Measurements from ENCODE around the gene ANKRD66. TPM values are rescaled to one million over a fixed set of nuclear protein-coding genes. Genes with fewer than 3 reads are reported as not detected.

Gene ANKRD66
- total and polyA plus RNA-seq, 2 donors: 0.05 to 0.09 TPM

DNA sequence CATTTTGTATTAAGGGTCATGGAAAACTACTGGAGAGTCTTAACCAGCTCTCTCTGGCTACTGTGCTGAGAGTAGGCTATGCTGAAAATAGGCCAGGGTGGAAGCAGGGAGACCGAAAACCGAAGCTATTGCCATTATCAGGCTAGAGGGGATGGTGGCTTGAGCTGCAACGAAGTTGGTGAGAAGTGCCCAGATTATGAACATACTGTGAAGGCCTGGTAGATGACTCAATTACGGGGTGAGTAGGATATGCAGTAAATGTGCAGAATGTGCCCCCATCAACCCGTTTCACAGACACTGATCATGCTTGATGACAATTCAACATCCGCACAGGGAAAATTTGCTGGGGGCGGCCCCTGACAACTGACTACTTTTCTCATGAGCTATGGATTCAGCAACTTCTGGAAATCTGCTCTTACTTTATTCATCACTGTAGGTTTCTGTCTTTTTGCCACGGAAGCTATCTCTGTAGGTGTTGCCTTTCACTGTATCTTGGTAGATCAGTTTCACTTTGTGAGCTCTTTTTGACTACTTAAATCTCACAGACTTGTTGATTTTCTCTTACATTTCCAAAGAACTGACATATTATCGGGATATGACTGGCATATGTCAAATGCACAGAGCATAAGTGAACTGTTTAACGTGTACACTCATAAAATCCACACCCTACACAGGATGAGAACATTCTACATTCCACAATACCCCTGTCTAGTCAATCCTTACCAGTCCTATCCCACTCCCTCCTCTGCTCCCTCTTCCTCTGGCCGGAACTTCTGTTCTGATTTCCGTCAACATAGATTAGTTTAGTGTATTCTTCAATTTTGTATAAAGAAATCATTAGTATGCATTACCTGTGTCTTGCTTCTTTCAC lies 31.0 kb downstream of the ANKRD66 start:
- H3K27me3 ChIP-seq (ENCODE audit: control insufficient read depth in 2 of 2, insufficient read depth in 1 of 2, low read length in 1 of 2): no peaks in the 10 kb centered on the region
- H3K36me3 ChIP-seq (ENCODE audit: control insufficient read depth in 2 of 2, insufficient read depth in 2 of 2, low read length in 1 of 2): no peaks in the 10 kb centered on the region
- H3K4me1 ChIP-seq (ENCODE audit: control insufficient read depth in 2 of 2, insufficient read depth in 2 of 2, low read length in 2 of 2): no peaks in the 10 kb centered on the region
- no peak overlapping the region for H3K27ac ChIP-seq (ENCODE audit: low read depth in 1 of 2, low read length in 1 of 2)
- WGBS: 88% methylated on average over 12 of the region's 12 CpGs
- DNase-seq (ENCODE audit: low read depth in 6 of 9, low spot score in 9 of 9): no peak
- H3K9me3 ChIP-seq (ENCODE audit: control insufficient read depth in 2 of 2, insufficient read depth in 1 of 2, low read length in 1 of 2): no peaks in the 10 kb centered on the region
- H3K4me3 ChIP-seq (ENCODE audit: low read length in 2 of 2): no peak overlapping the region

DNA sequence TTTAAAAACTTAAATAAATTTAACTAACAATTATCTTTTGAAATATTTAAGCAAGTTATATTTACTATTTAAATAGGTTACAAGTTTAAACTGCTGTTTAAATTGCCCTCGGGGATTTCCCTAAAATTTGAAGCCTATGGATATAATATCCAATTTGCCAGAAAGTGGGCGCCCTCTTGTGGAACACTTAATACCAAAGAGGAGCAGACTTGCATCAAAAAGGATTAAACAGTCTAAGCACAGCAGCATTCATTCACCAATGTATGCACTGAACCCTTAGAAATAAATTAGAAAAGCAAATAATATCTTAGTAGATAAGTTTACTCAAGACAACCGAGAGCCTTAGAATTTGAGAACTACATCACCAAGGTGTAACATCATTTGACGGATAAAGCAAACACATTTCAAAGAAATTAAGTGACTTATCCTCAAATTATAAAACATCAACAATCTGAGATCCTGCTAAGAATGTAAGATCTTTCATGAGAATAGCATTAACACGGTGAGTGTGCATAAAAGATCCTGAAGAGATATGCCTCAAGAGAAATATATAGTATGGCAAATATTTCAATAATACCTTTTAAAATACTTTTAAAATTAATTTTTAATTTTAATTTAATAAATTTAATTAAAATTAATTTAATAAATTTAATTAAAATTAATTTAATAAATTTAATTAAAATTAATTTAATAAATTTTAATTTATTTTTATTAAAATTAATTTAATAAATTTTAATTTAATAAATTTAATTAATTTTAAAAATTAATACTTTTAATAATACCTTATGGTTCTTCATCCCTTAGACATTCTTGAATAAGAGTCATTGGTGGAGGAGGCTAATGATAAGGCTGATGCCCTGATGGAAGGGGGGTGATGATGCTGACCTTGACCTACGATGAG lies 35.0 kb downstream of the ANKRD66 start:
- Histone ChIP-seq H3K27ac (ENCODE audit: low read depth in 1 of 2, low read length in 1 of 2) (no peak overlapping the region), H3K9me3 (ENCODE audit: control insufficient read depth in 2 of 2, insufficient read depth in 1 of 2, low read length in 1 of 2) (no peaks in the 10 kb centered on the region), H3K4me3 (ENCODE audit: low read length in 2 of 2) (no peak overlapping the region), H3K36me3 (ENCODE audit: control insufficient read depth in 2 of 2, insufficient read depth in 2 of 2, low read length in 1 of 2) (no peaks in the 10 kb centered on the region), H3K27me3 (ENCODE audit: control insufficient read depth in 2 of 2, insufficient read depth in 1 of 2, low read length in 1 of 2) (no peaks in the 10 kb centered on the region), H3K4me1 (ENCODE audit: control insufficient read depth in 2 of 2, insufficient read depth in 2 of 2, low read length in 2 of 2) (no peaks in the 10 kb centered on the region)
- DNase-seq (ENCODE audit: low read depth in 6 of 9, low spot score in 9 of 9): peak in 7 of 9 donors; percentile 11 to 53 (median 27)
- 41% methylated on average over 6 of the region's 6 CpGs for WGBS

DNA sequence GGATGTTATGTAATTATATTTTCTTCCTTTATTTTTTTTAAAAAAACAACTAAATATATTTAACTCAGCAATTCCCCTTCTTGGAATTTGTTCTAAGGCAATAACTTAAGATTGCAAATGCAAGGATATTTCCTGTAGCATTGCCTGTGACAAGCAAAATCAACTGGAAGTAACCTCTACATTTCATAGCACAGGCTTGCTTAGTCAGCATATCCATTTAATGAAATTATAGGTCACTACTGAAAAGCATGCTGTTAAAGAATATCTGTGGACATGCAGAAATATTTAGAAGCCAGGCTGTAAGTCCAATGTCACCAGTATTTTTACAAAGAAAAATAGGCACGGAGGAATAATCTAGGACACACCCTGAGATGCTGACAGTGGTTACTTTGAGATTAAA lies 37.8 kb downstream of the ANKRD66 start:
- Histone ChIP-seq H3K4me1 (ENCODE audit: control insufficient read depth in 2 of 2, insufficient read depth in 2 of 2, low read length in 2 of 2) (no peaks in the 10 kb centered on the region), H3K27me3 (ENCODE audit: control insufficient read depth in 2 of 2, insufficient read depth in 1 of 2, low read length in 1 of 2) (no peaks in the 10 kb centered on the region), H3K27ac (ENCODE audit: low read depth in 1 of 2, low read length in 1 of 2) (no peak overlapping the region), H3K36me3 (ENCODE audit: control insufficient read depth in 2 of 2, insufficient read depth in 2 of 2, low read length in 1 of 2) (no peaks in the 10 kb centered on the region), H3K9me3 (ENCODE audit: control insufficient read depth in 2 of 2, insufficient read depth in 1 of 2, low read length in 1 of 2) (no peaks in the 10 kb centered on the region), H3K4me3 (ENCODE audit: low read length in 2 of 2) (no peak overlapping the region)
- 99% methylated on average over 1 of the region's 1 CpG for WGBS
- no peak for DNase-seq (ENCODE audit: low read depth in 6 of 9, low spot score in 9 of 9)

DNA sequence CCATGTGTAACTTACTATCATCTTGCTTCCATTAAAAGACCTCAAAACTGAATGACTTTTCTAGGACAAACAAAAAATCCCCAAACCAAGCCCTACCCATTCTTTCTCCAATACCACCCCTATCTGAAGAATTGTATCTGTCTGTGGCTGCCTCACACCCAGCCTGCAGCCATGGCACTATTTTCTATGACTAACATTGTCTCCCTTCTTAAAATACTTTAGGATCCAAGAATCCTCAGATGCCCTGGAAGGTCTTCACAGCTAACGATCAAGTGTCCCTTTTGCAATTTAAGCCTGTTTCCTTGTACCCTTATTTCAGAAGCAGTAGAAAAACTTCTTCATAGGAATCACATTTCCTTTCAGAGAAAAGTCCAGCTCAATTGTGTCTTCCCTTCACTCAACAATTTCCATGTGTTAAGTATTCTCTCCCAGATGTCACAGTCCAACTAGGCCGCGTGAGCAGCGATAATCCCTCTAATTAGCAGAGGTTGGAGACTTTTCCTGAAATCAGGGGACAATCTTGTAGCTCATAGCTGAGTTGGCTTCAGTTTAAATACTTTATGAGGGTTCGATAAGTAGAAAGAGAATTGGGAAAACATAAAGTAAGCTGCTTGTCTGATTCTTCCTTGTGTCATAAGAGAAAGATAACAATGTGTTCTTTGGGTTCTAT lies 41.3 kb downstream of the ANKRD66 start:
- 88% methylated on average over 5 of the region's 5 CpGs for WGBS
- Histone ChIP-seq H3K9me3 (ENCODE audit: control insufficient read depth in 2 of 2, insufficient read depth in 1 of 2, low read length in 1 of 2) (no peaks in the 10 kb centered on the region), H3K36me3 (ENCODE audit: control insufficient read depth in 2 of 2, insufficient read depth in 2 of 2, low read length in 1 of 2) (no peaks in the 10 kb centered on the region), H3K27ac (ENCODE audit: low read depth in 1 of 2, low read length in 1 of 2) (no peak overlapping the region), H3K4me3 (ENCODE audit: low read length in 2 of 2) (no peak overlapping the region), H3K4me1 (ENCODE audit: control insufficient read depth in 2 of 2, insufficient read depth in 2 of 2, low read length in 2 of 2) (no peaks in the 10 kb centered on the region), H3K27me3 (ENCODE audit: control insufficient read depth in 2 of 2, insufficient read depth in 1 of 2, low read length in 1 of 2) (no peaks in the 10 kb centered on the region)
- DNase-seq (ENCODE audit: low read depth in 6 of 9, low spot score in 9 of 9): no peak

GRCh38 chr6:46788791-46789190 lies 42.1 kb downstream of the ANKRD66 start:
- Histone ChIP-seq H3K27ac (ENCODE audit: low read depth in 1 of 2, low read length in 1 of 2) (no peak overlapping the region), H3K27me3 (ENCODE audit: control insufficient read depth in 2 of 2, insufficient read depth in 1 of 2, low read length in 1 of 2) (no peaks in the 10 kb centered on the region), H3K4me1 (ENCODE audit: control insufficient read depth in 2 of 2, insufficient read depth in 2 of 2, low read length in 2 of 2) (no peaks in the 10 kb centered on the region), H3K36me3 (ENCODE audit: control insufficient read depth in 2 of 2, insufficient read depth in 2 of 2, low read length in 1 of 2) (no peaks in the 10 kb centered on the region), H3K4me3 (ENCODE audit: low read length in 2 of 2) (no peak overlapping the region), H3K9me3 (ENCODE audit: control insufficient read depth in 2 of 2, insufficient read depth in 1 of 2, low read length in 1 of 2) (no peaks in the 10 kb centered on the region)
- 80% methylated on average over 3 of the region's 3 CpGs for WGBS
- DNase-seq (ENCODE audit: low read depth in 6 of 9, low spot score in 9 of 9): no peak

GRCh38 chr6:46789434-46790354 lies 43.0 kb downstream of the ANKRD66 start:
- Histone ChIP-seq H3K27ac (ENCODE audit: low read depth in 1 of 2, low read length in 1 of 2) (no peak overlapping the region), H3K36me3 (ENCODE audit: control insufficient read depth in 2 of 2, insufficient read depth in 2 of 2, low read length in 1 of 2) (no peaks in the 10 kb centered on the region), H3K4me1 (ENCODE audit: control insufficient read depth in 2 of 2, insufficient read depth in 2 of 2, low read length in 2 of 2) (no peaks in the 10 kb centered on the region), H3K4me3 (ENCODE audit: low read length in 2 of 2) (no peak overlapping the region), H3K27me3 (ENCODE audit: control insufficient read depth in 2 of 2, insufficient read depth in 1 of 2, low read length in 1 of 2) (no peaks in the 10 kb centered on the region), H3K9me3 (ENCODE audit: control insufficient read depth in 2 of 2, insufficient read depth in 1 of 2, low read length in 1 of 2) (no peaks in the 10 kb centered on the region)
- DNase-seq (ENCODE audit: low read depth in 6 of 9, low spot score in 9 of 9): no peak
- 85% methylated on average over 4 of the region's 4 CpGs for WGBS

- Histone ChIP-seq H3K4me1 (ENCODE audit: control insufficient read depth in 2 of 2, insufficient read depth in 2 of 2, low read length in 2 of 2) (no peaks in the 10 kb centered on the region), H3K4me3 (ENCODE audit: low read length in 2 of 2) (no peak overlapping the region), H3K36me3 (ENCODE audit: control insufficient read depth in 2 of 2, insufficient read depth in 2 of 2, low read length in 1 of 2) (no peaks in the 10 kb centered on the region), H3K9me3 (ENCODE audit: control insufficient read depth in 2 of 2, insufficient read depth in 1 of 2, low read length in 1 of 2) (no peaks in the 10 kb centered on the region), H3K27me3 (ENCODE audit: control insufficient read depth in 2 of 2, insufficient read depth in 1 of 2, low read length in 1 of 2) (no peaks in the 10 kb centered on the region), H3K27ac (ENCODE audit: low read depth in 1 of 2, low read length in 1 of 2) (no peak overlapping the region)
- DNase-seq (ENCODE audit: low read depth in 6 of 9, low spot score in 9 of 9): no peak
These were observed 43.7 kb downstream of the ANKRD66 start for GRCh38 chr6:46790355-46790874.

DNA sequence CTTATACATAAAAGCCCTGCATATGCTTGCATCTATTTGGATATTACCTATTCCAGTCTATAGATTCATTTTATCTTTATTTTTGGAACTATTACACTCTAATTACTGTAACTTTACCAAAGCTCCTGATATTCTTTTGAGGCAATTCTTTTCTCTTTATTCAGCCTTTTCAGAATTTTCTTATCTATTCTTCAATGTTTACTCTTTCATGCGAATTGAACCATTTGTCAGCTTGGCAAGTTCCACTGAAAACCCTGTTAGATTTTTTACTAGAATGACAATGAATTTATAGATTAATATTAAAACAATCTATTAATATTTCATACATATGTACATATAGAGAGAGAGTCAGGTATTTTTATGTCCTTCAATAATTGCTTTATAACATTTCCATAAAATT lies 45.9 kb downstream of the ANKRD66 start:
- Histone ChIP-seq H3K36me3 (ENCODE audit: control insufficient read depth in 2 of 2, insufficient read depth in 2 of 2, low read length in 1 of 2) (no peaks in the 10 kb centered on the region), H3K4me1 (ENCODE audit: control insufficient read depth in 2 of 2, insufficient read depth in 2 of 2, low read length in 2 of 2) (no peaks in the 10 kb centered on the region), H3K4me3 (ENCODE audit: low read length in 2 of 2) (no peak overlapping the region), H3K27ac (ENCODE audit: low read depth in 1 of 2, low read length in 1 of 2) (no peak overlapping the region), H3K27me3 (ENCODE audit: control insufficient read depth in 2 of 2, insufficient read depth in 1 of 2, low read length in 1 of 2) (no peaks in the 10 kb centered on the region), H3K9me3 (ENCODE audit: control insufficient read depth in 2 of 2, insufficient read depth in 1 of 2, low read length in 1 of 2) (no peaks in the 10 kb centered on the region)
- WGBS: 52% methylated on average over 1 of the region's 1 CpG
- no peak for DNase-seq (ENCODE audit: low read depth in 6 of 9, low spot score in 9 of 9)

All from thymus (tissue), 11 donors.